HepG2 (cell line): ENCODE measurements around the gene CDKN2AIP. TPM values are rescaled to one million over a fixed set of nuclear protein-coding genes. Genes with fewer than 3 reads are reported as not detected.

Experiments used
- KAT8 ChIP-seq: IDR thresholded peaks from 2 replicates; pipeline ENCODE4 v1.6.1; 2016; ENCODE audit warnings: missing genetic modification reagents, missing compliant biosample characterization
- MATR3 ChIP-seq: sonication (generic); formaldehyde crosslinking; IDR thresholded peaks from 2 replicates; pipeline ENCODE4 v1.4.0; 2020; ENCODE audit warnings: missing genetic modification reagents
- POGZ ChIP-seq: sonication (generic); formaldehyde crosslinking; IDR thresholded peaks from 2 replicates; pipeline ENCODE4 v1.4.0; 2020; ENCODE audit warnings: mild to moderate bottlenecking, missing genetic modification reagents
- SMARCE1 ChIP-seq: fragments of 450-650 bp; IDR thresholded peaks from 2 replicates; pipeline ENCODE4 v1.6.1; 2017; ENCODE audit warnings: borderline replicate concordance
- ZMAT3 ChIP-seq: sonication (generic); formaldehyde crosslinking; conservative IDR thresholded peaks from 2 replicates; pipeline ENCODE4 v1.7.0; 2021; ENCODE audit warnings: missing genetic modification reagents
- ZNF264 ChIP-seq: sonication (generic); formaldehyde crosslinking; IDR thresholded peaks from 2 replicates; pipeline ENCODE4 v1.4.0; 2020; ENCODE audit warnings: missing genetic modification reagents
- ZNF441 ChIP-seq: sonication (generic); formaldehyde crosslinking; IDR thresholded peaks from 2 replicates; pipeline ENCODE4 v1.7.0; 2021; ENCODE audit warnings: missing genetic modification reagents, borderline replicate concordance
- ZNF713 ChIP-seq: sonication (generic); formaldehyde crosslinking; IDR thresholded peaks from 2 replicates; pipeline ENCODE4 v1.4.0; 2020; ENCODE audit warnings: mild to moderate bottlenecking, missing genetic modification reagents
- polyA plus RNA-seq, 8 experiments: library from polyadenylated mRNA; depleted of rRNA in 3 of 8; stranded (reverse) in 7 of 8; unstranded in 1 of 8; fragments of >200 nt; fragmentation: Illumina TruSeq in 4 of 8; extraction: Trizol in 4 of 8; gene quantifications; 2 replicates each; pipeline versions ENCODE4 v1.2.1 to v1.2.3, GENCODE V29; 2011 to 2016; ENCODE audit warnings: low read depth in 4 of 8, missing spikeins in 1 of 8, mixed read lengths in 1 of 8; ENCODE audit not compliant: insufficient read depth in 1 of 8
- total RNA-seq, 5 experiments: library from RNA; depleted of rRNA; stranded (reverse); fragments of >200 nt; fragmentation: Illumina TruSeq; extraction: Trizol; gene quantifications; 2 replicates each; pipeline ENCODE4 v1.2.3, GENCODE V29; 2016; ENCODE audit warnings: low read depth in 1 of 5
- TF ChIP-seq, protein P1 (sequence below): sonication (generic); formaldehyde crosslinking; IDR thresholded peaks from 2 replicates; pipeline ENCODE4 v1.5.1; 2020; ENCODE audit warnings: missing genetic modification reagents, mild to moderate bottlenecking, borderline replicate concordance
- TF ChIP-seq, protein P2 (sequence below): sonication (generic); formaldehyde crosslinking; IDR thresholded peaks from 2 replicates; pipeline ENCODE4 v1.4.0; 2020; ENCODE audit warnings: missing genetic modification reagents, mild to moderate bottlenecking, borderline replicate concordance
- TF ChIP-seq, protein P3 (sequence below): sonication (generic); formaldehyde crosslinking; IDR thresholded peaks from 2 replicates; pipeline ENCODE4 v1.5.1; 2020; ENCODE audit warnings: missing genetic modification reagents, mild to moderate bottlenecking, borderline replicate concordance
- TF ChIP-seq, protein P4 (sequence below): sonication (generic); formaldehyde crosslinking; IDR thresholded peaks from 2 replicates; pipeline ENCODE4 v1.8.1; 2023; ENCODE audit warnings: mild to moderate bottlenecking, inconsistent platforms, moderate library complexity, missing genetic modification reagents, borderline replicate concordance
- TF ChIP-seq, protein P5 (sequence below): sonication (generic); formaldehyde crosslinking; IDR thresholded peaks from 2 replicates; pipeline ENCODE4 v1.4.0; 2020; ENCODE audit warnings: missing genetic modification reagents
- TF ChIP-seq, protein P6 (sequence below): IDR thresholded peaks from 2 replicates; pipeline ENCODE4 v1.4.0; 2020; ENCODE audit warnings: mild to moderate bottlenecking, missing genetic modification reagents

The CDKN2AIP gene
- total and polyA plus RNA-seq, 2 of the 13 experiments (the other 11 are each of a cell fraction or from before 2014, with no cell fraction given): 17.0 to 18.7 TPM

DNA sequence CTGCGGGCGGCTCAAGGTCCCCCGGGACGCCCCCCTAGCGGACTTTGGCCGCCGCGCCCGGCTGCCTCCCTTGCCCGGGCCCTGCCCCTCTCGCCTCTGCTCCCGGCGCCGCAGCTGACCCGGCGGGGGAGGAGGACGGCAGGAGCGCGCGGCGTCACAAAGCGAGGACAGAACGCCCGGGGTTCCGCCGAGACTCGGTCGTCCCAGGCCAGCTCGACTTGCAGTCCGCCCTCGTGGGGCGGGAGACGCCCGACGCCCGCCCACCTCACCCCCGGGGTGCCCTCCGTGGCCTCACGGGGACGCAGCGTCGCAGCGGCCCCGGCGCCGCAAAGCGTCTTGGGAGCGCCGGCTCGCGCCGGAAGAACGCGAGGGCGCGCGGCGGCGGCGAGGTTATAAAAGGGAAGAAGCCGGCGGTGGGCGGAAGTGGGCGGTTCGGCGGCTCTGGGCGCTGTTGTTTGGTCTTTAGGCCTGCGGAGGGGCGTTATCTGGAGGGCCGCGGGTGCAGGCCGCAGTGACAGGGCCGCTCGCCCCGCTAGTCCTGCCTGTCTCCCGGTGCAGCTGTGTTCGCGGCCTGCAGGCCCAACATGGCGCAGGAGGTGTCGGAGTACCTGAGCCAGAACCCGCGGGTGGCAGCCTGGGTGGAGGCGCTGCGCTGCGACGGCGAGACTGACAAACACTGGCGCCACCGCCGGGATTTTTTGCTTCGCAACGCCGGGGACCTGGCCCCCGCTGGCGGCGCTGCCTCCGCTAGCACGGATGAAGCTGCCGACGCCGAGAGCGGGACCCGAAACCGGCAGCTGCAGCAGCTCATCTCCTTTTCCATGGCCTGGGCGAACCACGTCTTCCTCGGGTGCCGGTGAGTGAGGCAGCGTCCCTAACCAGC, at the start of gene CDKN2AIP (continued):
- TF ChIP-seq, protein P1, sequence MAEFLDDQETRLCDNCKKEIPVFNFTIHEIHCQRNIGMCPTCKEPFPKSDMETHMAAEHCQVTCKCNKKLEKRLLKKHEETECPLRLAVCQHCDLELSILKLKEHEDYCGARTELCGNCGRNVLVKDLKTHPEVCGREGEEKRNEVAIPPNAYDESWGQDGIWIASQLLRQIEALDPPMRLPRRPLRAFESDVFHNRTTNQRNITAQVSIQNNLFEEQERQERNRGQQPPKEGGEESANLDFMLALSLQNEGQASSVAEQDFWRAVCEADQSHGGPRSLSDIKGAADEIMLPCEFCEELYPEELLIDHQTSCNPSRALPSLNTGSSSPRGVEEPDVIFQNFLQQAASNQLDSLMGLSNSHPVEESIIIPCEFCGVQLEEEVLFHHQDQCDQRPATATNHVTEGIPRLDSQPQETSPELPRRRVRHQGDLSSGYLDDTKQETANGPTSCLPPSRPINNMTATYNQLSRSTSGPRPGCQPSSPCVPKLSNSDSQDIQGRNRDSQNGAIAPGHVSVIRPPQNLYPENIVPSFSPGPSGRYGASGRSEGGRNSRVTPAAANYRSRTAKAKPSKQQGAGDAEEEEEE: no peak
- TF ChIP-seq, protein P2, sequence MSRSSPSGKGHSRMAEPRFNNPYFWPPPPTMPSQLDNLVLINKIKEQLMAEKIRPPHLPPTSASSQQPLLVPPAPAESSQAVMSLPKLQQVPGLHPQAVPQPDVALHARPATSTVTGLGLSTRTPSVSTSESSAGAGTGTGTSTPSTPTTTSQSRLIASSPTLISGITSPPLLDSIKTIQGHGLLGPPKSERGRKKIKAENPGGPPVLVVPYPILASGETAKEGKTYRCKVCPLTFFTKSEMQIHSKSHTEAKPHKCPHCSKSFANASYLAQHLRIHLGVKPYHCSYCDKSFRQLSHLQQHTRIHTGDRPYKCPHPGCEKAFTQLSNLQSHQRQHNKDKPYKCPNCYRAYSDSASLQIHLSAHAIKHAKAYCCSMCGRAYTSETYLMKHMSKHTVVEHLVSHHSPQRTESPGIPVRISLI (CRISPR knock-in tag): peak; percentile 13; the same call in 1 of the 2 replicates
- peak; percentile 72; the same call in 1 of the 2 replicates for TF ChIP-seq ZNF713 (CRISPR knock-in tag)
- TF ChIP-seq ZNF441: 0 out of 2 replicates have a peak, but pooled peaks have one; percentile 12
- TF ChIP-seq, protein P3, sequence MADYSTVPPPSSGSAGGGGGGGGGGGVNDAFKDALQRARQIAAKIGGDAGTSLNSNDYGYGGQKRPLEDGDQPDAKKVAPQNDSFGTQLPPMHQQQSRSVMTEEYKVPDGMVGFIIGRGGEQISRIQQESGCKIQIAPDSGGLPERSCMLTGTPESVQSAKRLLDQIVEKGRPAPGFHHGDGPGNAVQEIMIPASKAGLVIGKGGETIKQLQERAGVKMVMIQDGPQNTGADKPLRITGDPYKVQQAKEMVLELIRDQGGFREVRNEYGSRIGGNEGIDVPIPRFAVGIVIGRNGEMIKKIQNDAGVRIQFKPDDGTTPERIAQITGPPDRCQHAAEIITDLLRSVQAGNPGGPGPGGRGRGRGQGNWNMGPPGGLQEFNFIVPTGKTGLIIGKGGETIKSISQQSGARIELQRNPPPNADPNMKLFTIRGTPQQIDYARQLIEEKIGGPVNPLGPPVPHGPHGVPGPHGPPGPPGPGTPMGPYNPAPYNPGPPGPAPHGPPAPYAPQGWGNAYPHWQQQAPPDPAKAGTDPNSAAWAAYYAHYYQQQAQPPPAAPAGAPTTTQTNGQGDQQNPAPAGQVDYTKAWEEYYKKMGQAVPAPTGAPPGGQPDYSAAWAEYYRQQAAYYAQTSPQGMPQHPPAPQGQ (CRISPR knock-in tag): no peak
- no peak for TF ChIP-seq POGZ (CRISPR knock-in tag)
- TF ChIP-seq, protein P4, sequence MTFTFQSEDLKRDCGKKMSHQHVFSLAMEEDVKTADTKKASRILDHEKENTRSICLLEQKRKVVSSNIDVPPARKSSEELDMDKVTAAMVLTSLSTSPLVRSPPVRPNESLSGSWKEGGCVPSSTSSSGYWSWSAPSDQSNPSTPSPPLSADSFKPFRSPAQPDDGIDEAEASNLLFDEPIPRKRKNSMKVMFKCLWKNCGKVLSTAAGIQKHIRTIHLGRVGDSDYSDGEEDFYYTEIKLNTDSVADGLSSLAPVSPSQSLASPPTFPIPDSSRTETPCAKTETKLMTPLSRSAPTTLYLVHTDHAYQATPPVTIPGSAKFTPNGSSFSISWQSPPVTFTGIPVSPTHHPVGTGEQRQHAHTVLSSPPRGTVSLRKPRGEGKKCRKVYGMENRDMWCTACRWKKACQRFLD: peak; percentile 97
- TF ChIP-seq SMARCE1: no peak
- peak; percentile 68 for TF ChIP-seq KAT8 (CRISPR knock-in tag)
- TF ChIP-seq, protein P5, sequence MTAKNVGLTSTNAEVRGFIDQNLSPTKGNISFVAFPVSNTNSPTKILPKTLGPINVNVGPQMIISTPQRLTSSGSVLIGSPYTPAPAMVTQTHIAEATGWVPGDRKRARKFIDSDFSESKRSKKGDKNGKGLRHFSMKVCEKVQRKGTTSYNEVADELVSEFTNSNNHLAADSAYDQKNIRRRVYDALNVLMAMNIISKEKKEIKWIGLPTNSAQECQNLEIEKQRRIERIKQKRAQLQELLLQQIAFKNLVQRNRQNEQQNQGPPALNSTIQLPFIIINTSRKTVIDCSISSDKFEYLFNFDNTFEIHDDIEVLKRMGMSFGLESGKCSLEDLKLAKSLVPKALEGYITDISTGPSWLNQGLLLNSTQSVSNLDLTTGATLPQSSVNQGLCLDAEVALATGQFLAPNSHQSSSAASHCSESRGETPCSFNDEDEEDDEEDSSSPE (CRISPR knock-in tag): peak; percentile 57
- TF ChIP-seq, protein P6, sequence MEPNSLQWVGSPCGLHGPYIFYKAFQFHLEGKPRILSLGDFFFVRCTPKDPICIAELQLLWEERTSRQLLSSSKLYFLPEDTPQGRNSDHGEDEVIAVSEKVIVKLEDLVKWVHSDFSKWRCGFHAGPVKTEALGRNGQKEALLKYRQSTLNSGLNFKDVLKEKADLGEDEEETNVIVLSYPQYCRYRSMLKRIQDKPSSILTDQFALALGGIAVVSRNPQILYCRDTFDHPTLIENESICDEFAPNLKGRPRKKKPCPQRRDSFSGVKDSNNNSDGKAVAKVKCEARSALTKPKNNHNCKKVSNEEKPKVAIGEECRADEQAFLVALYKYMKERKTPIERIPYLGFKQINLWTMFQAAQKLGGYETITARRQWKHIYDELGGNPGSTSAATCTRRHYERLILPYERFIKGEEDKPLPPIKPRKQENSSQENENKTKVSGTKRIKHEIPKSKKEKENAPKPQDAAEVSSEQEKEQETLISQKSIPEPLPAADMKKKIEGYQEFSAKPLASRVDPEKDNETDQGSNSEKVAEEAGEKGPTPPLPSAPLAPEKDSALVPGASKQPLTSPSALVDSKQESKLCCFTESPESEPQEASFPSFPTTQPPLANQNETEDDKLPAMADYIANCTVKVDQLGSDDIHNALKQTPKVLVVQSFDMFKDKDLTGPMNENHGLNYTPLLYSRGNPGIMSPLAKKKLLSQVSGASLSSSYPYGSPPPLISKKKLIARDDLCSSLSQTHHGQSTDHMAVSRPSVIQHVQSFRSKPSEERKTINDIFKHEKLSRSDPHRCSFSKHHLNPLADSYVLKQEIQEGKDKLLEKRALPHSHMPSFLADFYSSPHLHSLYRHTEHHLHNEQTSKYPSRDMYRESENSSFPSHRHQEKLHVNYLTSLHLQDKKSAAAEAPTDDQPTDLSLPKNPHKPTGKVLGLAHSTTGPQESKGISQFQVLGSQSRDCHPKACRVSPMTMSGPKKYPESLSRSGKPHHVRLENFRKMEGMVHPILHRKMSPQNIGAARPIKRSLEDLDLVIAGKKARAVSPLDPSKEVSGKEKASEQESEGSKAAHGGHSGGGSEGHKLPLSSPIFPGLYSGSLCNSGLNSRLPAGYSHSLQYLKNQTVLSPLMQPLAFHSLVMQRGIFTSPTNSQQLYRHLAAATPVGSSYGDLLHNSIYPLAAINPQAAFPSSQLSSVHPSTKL (CRISPR knock-in tag): peak; percentile 50; the same call in 1 of the 2 replicates
- peak; percentile 29; the same call in 1 of the 2 replicates for TF ChIP-seq ZMAT3 (CRISPR knock-in tag)
- TF ChIP-seq MATR3 (CRISPR knock-in tag): no peak
- no peak for TF ChIP-seq ZNF264 (CRISPR knock-in tag)
